Progenitor cell of endocrine pancreas (in vitro differentiated cells): ENCODE measurements around the gene XIRP2. TPM values are rescaled to one million over a fixed set of nuclear protein-coding genes. Genes with fewer than 3 reads are reported as not detected.

ENCODE experiments used
- DNase-seq: peaks from one replicate; pipeline ENCODE4 v3.0.0; 2021; ENCODE audit warnings: low spot score; ENCODE audit not compliant: unreplicated experiment
- H3K27ac Mint-ChIP-seq: 2 replicates; pipeline ENCODE4 v1.8.0; 2021; ENCODE audit warnings: mild to moderate bottlenecking, moderate library complexity, mixed read lengths
- H3K27me3 Mint-ChIP-seq: 2 replicates; pipeline ENCODE4 v1.8.0; 2021; ENCODE audit warnings: mixed read lengths
- H3K36me3 Mint-ChIP-seq: 2 replicates; pipeline ENCODE4 v1.8.0; 2022; ENCODE audit warnings: mixed read lengths; ENCODE audit not compliant: insufficient read depth
- H3K4me1 Mint-ChIP-seq: 2 replicates; pipeline ENCODE4 v1.8.0; 2021; ENCODE audit warnings: low read depth, mixed read lengths
- H3K4me3 Mint-ChIP-seq: 2 replicates; pipeline ENCODE4 v1.8.0; 2021; ENCODE audit warnings: low read depth, mild to moderate bottlenecking, moderate library complexity, mixed read lengths
- H3K9me3 Mint-ChIP-seq: 2 replicates; pipeline ENCODE4 v1.8.0; 2021; ENCODE audit warnings: low read depth, mixed read lengths
- total RNA-seq: library from RNA; stranded (reverse); gene quantifications from 2 replicates; pipeline ENCODE4 v1.2.1, GENCODE V29; 2021
- TF ChIP-seq, protein P1 (sequence below): fragments of 200-600 bp; sonication (generic); IDR thresholded peaks from one replicate; pipeline ENCODE4 v1.5.0; 2021; ENCODE audit warnings: antibody characterized with exemption, mild to moderate bottlenecking; ENCODE audit not compliant: unreplicated experiment

Gene XIRP2
- total RNA-seq, 1 donor from 2014 or later = 0.12 TPM

DNA sequence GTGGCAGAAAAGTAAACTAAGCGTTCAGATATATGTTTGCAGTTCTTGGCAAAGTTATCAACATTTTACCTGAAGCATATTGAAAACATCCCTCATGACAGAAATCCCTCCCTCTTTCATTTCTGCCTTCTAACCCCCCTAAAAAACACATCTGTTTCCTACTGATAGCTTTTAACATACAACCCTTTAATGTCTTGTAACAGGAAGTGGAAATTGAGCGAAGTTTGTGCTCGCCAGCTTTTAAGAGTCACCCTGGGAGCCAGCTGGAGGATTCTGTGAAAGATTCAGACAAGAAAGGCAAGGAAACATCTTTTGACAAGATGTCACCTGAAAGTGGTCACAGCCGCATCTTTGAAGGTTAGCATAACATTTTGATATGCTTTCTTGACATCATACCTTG lies 247.4 kb downstream of the XIRP2 start:
- peaks cover 6% of the 10 kb centered on the region for H3K4me1 Mint-ChIP-seq
- no peaks in the 10 kb centered on the region for H3K9me3 Mint-ChIP-seq
- no peak overlapping the region for H3K4me3 Mint-ChIP-seq
- TF ChIP-seq, protein P1, sequence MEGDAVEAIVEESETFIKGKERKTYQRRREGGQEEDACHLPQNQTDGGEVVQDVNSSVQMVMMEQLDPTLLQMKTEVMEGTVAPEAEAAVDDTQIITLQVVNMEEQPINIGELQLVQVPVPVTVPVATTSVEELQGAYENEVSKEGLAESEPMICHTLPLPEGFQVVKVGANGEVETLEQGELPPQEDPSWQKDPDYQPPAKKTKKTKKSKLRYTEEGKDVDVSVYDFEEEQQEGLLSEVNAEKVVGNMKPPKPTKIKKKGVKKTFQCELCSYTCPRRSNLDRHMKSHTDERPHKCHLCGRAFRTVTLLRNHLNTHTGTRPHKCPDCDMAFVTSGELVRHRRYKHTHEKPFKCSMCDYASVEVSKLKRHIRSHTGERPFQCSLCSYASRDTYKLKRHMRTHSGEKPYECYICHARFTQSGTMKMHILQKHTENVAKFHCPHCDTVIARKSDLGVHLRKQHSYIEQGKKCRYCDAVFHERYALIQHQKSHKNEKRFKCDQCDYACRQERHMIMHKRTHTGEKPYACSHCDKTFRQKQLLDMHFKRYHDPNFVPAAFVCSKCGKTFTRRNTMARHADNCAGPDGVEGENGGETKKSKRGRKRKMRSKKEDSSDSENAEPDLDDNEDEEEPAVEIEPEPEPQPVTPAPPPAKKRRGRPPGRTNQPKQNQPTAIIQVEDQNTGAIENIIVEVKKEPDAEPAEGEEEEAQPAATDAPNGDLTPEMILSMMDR = no peak
- H3K27ac Mint-ChIP-seq = no peak overlapping the region
- no peaks in the 10 kb centered on the region for H3K27me3 Mint-ChIP-seq
- H3K36me3 Mint-ChIP-seq = no peaks in the 10 kb centered on the region
- no peak for DNase-seq

DNA sequence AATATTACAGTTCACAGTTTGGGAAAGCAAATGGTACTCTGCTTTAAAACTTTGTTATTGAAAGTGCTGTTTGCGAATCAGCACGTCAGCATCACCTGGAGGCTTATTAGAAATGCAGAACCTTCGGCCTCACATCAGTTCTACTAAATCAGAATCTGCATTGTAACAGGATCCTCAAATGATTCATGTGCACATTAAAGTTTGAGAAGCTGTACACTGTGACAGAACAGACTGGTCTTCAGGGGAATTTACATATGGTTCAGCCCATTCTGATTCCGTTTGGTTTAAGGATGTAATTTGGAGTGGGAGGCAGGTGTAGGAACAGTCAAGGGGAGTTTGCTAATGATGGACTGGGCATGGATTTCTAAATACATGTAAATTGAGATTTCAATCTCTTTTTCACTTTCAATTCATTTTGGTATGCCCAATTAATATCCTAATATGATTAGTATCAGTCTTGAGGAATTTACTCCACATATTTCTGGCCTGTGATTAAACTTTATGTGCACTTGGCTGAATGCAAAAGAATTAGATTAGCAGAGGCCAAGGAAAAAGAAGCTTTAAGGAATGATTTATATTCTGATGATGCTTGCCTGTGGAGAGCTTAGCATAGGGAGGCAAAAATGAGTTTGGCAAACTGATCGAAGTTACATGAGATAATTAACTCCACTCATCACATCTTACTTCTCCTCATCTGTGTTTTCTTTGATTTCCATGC lies 248.8 kb downstream of the XIRP2 start:
- H3K27ac Mint-ChIP-seq = no peak overlapping the region
- no peak overlapping the region for H3K4me3 Mint-ChIP-seq
- peaks cover 3% of the 10 kb centered on the region for H3K9me3 Mint-ChIP-seq
- TF ChIP-seq, protein P1 = no peak
- DNase-seq = no peak
- peaks cover 6% of the 10 kb centered on the region for H3K4me1 Mint-ChIP-seq
- peaks cover 2% of the 10 kb centered on the region for H3K36me3 Mint-ChIP-seq
- no peaks in the 10 kb centered on the region for H3K27me3 Mint-ChIP-seq

GRCh38 chr2:167140330-167140729 lies 252.1 kb downstream of the XIRP2 start:
- H3K4me1 Mint-ChIP-seq = peaks cover 10% of the 10 kb centered on the region
- peaks cover 16% of the 10 kb centered on the region for H3K9me3 Mint-ChIP-seq
- DNase-seq = no peak
- no peak overlapping the region for H3K4me3 Mint-ChIP-seq
- no peaks in the 10 kb centered on the region for H3K27me3 Mint-ChIP-seq
- no peak overlapping the region for H3K27ac Mint-ChIP-seq
- TF ChIP-seq, protein P1 = no peak
- peaks cover 10% of the 10 kb centered on the region for H3K36me3 Mint-ChIP-seq

DNA sequence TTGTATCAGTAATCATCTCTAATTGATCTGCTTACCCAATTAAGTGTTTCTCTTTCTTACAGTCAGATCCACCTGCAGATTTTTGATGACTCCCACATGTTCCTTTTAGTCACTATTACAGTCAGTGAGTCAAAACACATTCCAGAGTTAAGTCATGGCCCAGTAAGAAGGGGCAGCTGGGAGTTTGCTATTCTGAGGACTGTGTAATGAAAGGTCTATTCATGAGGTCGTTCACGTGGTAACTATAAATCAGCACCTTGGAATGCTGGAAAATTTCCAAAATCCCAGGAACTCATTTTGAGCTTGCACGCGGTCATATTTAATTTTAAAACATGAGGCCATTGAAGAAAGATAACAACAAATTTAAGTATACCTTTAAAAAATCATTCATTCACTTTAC lies 252.5 kb downstream of the XIRP2 start:
- no peak overlapping the region for H3K27ac Mint-ChIP-seq

DNA sequence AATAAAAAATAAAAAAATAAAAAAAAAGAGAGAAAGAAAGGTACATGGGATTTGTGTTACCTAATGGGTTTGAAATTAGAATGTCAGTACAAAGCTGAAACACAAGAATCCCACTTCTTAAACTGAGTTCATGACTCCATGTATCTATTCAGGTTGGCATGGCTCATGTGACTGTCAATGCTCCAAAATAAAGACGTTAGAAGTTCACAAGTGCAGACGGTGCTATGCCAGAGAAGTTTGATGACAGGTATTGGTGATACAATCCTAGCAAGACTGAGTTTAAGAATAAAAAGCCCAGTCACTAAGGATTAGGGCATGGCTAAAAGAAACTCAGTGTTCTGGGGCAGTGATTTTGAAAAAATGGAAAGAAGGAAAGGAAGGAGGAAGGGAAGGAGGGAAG lies 254.3 kb downstream of the XIRP2 start:
- Mint-ChIP-seq H3K27ac (no peak overlapping the region), H3K27me3 (no peaks in the 10 kb centered on the region), H3K9me3 (peaks cover 16% of the 10 kb centered on the region), H3K36me3 (peaks cover 10% of the 10 kb centered on the region), H3K4me3 (no peak overlapping the region), H3K4me1 (peaks cover 14% of the 10 kb centered on the region)
- TF ChIP-seq, protein P1 = no peak
- DNase-seq = no peak

More for the DNA sequence above, 252.5 kb downstream of the XIRP2 start:
- Mint-ChIP-seq H3K4me1 (peaks cover 9% of the 10 kb centered on the region), H3K27me3 (no peaks in the 10 kb centered on the region), H3K9me3 (peaks cover 16% of the 10 kb centered on the region), H3K36me3 (peaks cover 10% of the 10 kb centered on the region), H3K4me3 (no peak overlapping the region)
- TF ChIP-seq, protein P1 = no peak
- DNase-seq = no peak
